Nephron (organoid): Measurements from ENCODE around the gene ACRV1.
A peak's percentile ranks its signal among the peaks of the same experiment; 100 is the strongest.

Experiments
- H3K27ac Mint-ChIP-seq, 3 experiments: 2 replicates each; pipeline ENCODE4 v1.8.0; 2020; ENCODE audit warnings: mixed read lengths in 3 of 3, mild to moderate bottlenecking in 2 of 3, moderate library complexity in 1 of 3
- H3K27me3 Mint-ChIP-seq: 2 replicates; pipeline ENCODE4 v1.8.0; 2021; ENCODE audit warnings: low read depth, mild to moderate bottlenecking, moderate library complexity, mixed read lengths
- H3K36me3 Mint-ChIP-seq: 2 replicates; pipeline ENCODE4 v1.8.0; 2020; ENCODE audit warnings: low read depth, mixed read lengths
- H3K4me1 Mint-ChIP-seq: 2 replicates; pipeline ENCODE4 v1.8.0; 2020; ENCODE audit warnings: mixed read lengths
- H3K4me3 Mint-ChIP-seq, 3 experiments: 2 replicates each; pipeline ENCODE4 v1.8.0; 2020; ENCODE audit warnings: mild to moderate bottlenecking in 3 of 3, mixed read lengths in 3 of 3, moderate library complexity in 2 of 3
- H3K9me3 Mint-ChIP-seq: 2 replicates; pipeline ENCODE4 v1.8.0; 2020; ENCODE audit warnings: mixed read lengths
- CTCF ChIP-seq, 3 experiments: fragments of 200-600 bp; sonication (generic); IDR thresholded peaks; one replicate each; pipeline ENCODE4 v1.5.0; 2021; ENCODE audit warnings: antibody characterized with exemption in 3 of 3; ENCODE audit not compliant: unreplicated experiment in 3 of 3

The ACRV1 gene

GRCh38 chr11:125688066-125688465, 7.4 kb upstream of the ACRV1 start:
- no peaks in the 10 kb centered on the region for H3K9me3 Mint-ChIP-seq
- H3K27me3 Mint-ChIP-seq = no peaks in the 10 kb centered on the region
- H3K36me3 Mint-ChIP-seq = peaks cover 5% of the 10 kb centered on the region
- no peaks in the 10 kb centered on the region for H3K4me1 Mint-ChIP-seq
- TF ChIP-seq CTCF (IDR thresholded peaks at IDR 0.05; ENCODE audit: unreplicated experiment in 3 of 3) = no peak
- H3K4me3 Mint-ChIP-seq = no peak overlapping the region
- no peak overlapping the region for H3K27ac Mint-ChIP-seq

- TF ChIP-seq CTCF (IDR thresholded peaks at IDR 0.05; ENCODE audit: unreplicated experiment in 3 of 3) = no peak
- Mint-ChIP-seq H3K27me3 (no peaks in the 10 kb centered on the region), H3K27ac (no peak overlapping the region), H3K36me3 (peaks cover 8% of the 10 kb centered on the region), H3K4me3 (no peak overlapping the region), H3K4me1 (no peaks in the 10 kb centered on the region), H3K9me3 (no peaks in the 10 kb centered on the region)
Measured at GRCh38 chr11:125685228-125685627, 4.6 kb upstream of the ACRV1 start.

GRCh38 chr11:125679837-125680236, 810 bp downstream of the ACRV1 start:
- TF ChIP-seq CTCF (IDR thresholded peaks at IDR 0.05; ENCODE audit: unreplicated experiment in 3 of 3) = no peak
- Mint-ChIP-seq H3K27me3 (no peaks in the 10 kb centered on the region), H3K9me3 (no peaks in the 10 kb centered on the region), H3K27ac (no peak overlapping the region), H3K36me3 (peaks cover 22% of the 10 kb centered on the region), H3K4me1 (no peaks in the 10 kb centered on the region), H3K4me3 (no peak overlapping the region)

- no peak overlapping the region for H3K4me3 Mint-ChIP-seq
- peaks cover 22% of the 10 kb centered on the region for H3K36me3 Mint-ChIP-seq
- H3K9me3 Mint-ChIP-seq = no peaks in the 10 kb centered on the region
- no peak overlapping the region for H3K27ac Mint-ChIP-seq
- TF ChIP-seq CTCF (IDR thresholded peaks at IDR 0.05; ENCODE audit: unreplicated experiment in 3 of 3) = peak in 2 of 3 experiments; percentile 8 to 32
- no peaks in the 10 kb centered on the region for H3K27me3 Mint-ChIP-seq
- H3K4me1 Mint-ChIP-seq = no peaks in the 10 kb centered on the region
Measured at GRCh38 chr11:125679397-125679796, 1.2 kb downstream of the ACRV1 start.

GRCh38 chr11:125675196-125675595, 5.5 kb downstream of the ACRV1 start:
- Mint-ChIP-seq H3K36me3 (peaks cover 26% of the 10 kb centered on the region), H3K4me3 (no peak overlapping the region), H3K27ac (no peak overlapping the region), H3K9me3 (no peaks in the 10 kb centered on the region), H3K27me3 (no peaks in the 10 kb centered on the region), H3K4me1 (no peaks in the 10 kb centered on the region)
- TF ChIP-seq CTCF (IDR thresholded peaks at IDR 0.05; ENCODE audit: unreplicated experiment in 3 of 3) = no peak

GRCh38 chr11:125674210-125674609, 6.4 kb downstream of the ACRV1 start:
- Mint-ChIP-seq H3K4me3 (no peak overlapping the region), H3K36me3 (peaks cover 28% of the 10 kb centered on the region), H3K4me1 (no peaks in the 10 kb centered on the region), H3K9me3 (no peaks in the 10 kb centered on the region), H3K27me3 (no peaks in the 10 kb centered on the region), H3K27ac (no peak overlapping the region)
- no peak for TF ChIP-seq CTCF (IDR thresholded peaks at IDR 0.05; ENCODE audit: unreplicated experiment in 3 of 3)
